Measurements from ENCODE around the gene ANGEL2. TPM values are rescaled to one million over a fixed set of nuclear protein-coding genes. Genes with fewer than 3 reads are reported as not detected.

ANGEL2 gene
- polyA plus RNA-seq, 1 donor: 57.5 TPM

- no peak for DNase-seq
These were observed 62.3 kb downstream of the ANGEL2 start for GRCh38 chr1:212953321-212953720.

- no peak for DNase-seq
These were observed 63.1 kb downstream of the ANGEL2 start for GRCh38 chr1:212952641-212952976.

DNA sequence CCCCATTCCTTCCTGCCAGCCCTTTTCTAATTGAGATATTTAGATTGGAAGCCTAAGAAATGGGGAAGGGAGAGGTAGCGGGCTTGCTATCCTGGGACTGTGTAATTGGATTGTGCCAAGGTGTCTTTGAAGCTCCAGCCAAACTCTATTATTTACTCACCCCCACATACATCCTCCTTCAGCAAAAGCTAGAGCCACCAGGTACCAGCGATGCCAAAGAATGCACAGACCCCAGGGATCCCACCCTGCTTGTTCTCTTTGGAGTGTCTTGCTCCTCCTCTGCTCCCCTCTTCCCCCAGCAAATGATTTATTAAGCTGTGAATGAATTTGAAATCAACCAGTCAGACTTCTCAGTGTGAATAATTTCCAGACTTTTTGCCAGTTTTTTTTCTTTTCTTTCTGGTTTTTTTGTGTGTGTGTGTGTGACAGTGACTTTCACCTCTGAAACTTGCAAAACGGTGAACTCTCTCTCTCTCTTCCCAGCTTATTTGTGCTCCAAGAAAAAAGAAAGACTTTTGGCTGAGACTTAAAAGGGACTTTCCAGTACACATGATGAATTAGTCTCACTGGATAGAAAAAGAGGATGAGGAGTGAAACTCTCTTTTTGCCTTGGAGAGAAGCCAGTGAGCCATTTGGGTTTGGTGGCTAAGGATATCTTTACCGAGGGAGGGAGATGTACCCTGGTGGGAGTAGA is 63.6 kb downstream of the ANGEL2 start:
- DNase-seq: no peak

- no peak for DNase-seq
These were observed 64.3 kb downstream of the ANGEL2 start for GRCh38 chr1:212951126-212951946.

DNA sequence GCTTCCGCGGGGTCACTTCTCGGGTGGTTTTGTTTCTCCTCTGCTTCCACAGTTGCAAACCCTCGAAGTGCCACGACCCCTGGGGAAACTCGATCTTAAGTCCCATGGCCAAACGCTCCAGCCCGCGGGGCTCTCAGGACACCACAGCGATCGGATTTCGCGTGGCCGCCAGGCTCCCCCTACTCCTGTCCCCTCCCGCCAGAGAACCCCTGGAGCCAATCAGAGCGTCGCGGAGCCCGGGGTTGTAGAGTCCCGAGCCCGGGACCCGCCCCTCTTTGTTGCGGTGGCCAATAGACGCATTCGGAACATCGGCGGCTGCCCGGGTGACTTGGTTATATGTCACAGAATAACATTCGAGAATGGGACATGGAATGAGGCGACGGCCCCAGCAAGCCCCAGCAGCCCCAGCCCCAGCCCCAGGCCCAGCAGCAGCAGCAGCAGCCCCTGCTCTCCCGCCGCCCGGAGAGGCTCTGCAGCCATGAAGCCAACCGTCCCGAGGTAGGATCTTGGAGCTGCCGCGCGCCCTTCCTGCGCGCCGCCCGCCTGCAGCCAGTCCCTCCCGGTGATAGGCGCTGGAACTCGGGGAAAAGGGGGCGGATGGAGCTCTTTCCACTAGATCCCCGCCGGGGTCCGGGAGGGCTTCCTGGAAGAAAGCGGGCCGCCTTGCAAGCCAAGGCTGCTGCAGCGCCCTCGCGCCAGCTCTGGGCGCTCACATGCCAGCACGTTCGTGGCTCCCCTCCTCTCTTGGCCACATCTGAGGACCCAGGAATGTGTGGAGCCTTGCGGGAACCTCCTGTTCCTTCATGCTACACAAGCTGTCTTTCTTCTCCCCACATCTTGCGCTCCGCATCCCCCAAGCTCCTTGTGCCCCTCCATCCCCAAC is 65.2 kb downstream of the ANGEL2 start, which contains the start of gene VASH2:
VASH2 (plus strand) TSS at position 299 of the 883 bp plus-strand sequence. CDS start 1,002 bp downstream, outside the sequence.
- peak; percentile 95 for DNase-seq

GRCh38 chr1:212949771-212950170 is 65.9 kb downstream of the ANGEL2 start:
- no peak for DNase-seq

DNA sequence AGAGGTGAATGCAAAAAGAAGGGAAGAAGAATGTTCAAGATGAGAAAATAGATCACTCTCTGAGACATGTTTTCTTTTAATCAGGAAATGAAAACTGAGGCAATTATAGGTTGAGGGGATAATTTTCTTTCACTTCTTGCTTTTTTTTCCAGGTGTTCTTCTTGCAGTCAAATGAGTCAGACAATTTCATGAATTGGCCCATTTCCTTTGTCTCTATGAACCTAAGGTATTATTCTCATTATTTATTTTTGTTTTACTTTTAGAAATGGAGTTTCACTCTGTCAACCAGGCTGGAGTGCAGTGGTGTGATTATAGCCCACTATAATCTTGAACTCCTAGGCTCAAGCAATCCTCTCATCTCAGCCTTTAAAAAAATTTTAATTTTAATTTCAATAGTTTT is 68.8 kb downstream of the ANGEL2 start:
- DNase-seq: no peak

- DNase-seq: no peak
These were observed 70.1 kb downstream of the ANGEL2 start for GRCh38 chr1:212945463-212946160.

DNA sequence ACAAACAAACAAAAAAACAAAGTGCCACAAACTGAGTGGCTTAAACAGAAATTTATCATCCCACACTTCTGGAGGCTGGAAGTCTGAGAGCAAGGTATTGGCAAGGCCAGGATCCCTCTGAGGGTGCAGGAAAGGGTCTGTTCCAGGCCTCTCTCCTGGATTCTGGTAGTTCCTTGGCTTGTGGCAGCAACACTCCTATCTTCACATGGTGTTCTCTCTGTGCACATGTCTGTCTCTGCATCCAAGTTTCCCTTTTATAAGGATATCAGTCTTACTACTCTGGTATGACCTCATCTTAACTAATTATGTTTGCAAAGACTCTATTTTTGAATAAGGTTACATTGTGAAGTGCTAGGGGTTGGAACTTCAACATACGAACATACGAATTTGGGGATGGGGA is 70.6 kb downstream of the ANGEL2 start:
- no peak for DNase-seq

DNA sequence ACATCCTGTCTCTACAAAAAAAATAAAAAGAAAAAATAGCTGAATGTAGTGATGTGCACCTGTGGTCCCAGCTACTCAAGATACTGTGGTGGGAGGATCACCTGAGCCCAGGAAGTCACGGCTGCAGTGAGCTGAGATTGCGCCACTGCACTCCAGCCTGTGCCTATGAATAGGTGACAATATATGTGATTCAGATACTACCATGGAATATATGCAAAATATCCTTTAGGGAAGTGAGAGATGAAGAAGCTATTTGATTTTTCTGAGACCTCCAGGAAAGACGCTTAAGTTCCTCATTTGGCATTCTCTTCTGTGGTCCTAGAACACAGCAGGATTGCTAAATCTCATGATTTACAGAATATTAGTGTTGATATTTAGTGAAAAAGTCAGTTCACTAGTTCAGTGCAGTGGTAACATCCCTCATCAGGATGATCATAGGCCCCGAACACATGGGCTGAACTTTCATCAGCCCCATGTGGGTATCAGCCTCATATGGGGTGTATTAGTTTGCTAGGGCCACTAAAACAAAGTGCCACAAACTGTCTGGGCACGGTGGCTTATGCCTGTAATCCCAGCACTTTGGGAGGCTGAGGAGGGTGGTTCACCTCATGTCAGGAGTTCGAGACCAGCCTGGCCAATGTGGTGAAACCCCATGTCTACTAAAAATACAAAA is 71.3 kb downstream of the ANGEL2 start:
- DNase-seq: no peak

DNA sequence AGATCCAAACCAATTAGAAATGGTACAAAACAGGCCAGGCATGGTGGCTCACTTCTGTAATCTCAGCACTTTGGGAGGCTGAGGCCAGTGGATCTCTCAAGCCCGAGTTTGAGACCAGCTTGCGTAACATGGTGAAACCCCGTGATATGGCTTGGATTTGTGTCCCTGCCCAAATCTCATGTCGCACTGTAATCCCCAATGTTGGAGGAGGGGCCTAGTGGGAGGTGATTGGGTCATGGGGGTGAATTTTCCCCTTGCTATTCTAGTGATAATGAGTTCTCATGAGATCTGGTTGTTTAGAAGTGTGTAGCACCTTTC is 72.3 kb downstream of the ANGEL2 start:
- DNase-seq: no peak

DNA sequence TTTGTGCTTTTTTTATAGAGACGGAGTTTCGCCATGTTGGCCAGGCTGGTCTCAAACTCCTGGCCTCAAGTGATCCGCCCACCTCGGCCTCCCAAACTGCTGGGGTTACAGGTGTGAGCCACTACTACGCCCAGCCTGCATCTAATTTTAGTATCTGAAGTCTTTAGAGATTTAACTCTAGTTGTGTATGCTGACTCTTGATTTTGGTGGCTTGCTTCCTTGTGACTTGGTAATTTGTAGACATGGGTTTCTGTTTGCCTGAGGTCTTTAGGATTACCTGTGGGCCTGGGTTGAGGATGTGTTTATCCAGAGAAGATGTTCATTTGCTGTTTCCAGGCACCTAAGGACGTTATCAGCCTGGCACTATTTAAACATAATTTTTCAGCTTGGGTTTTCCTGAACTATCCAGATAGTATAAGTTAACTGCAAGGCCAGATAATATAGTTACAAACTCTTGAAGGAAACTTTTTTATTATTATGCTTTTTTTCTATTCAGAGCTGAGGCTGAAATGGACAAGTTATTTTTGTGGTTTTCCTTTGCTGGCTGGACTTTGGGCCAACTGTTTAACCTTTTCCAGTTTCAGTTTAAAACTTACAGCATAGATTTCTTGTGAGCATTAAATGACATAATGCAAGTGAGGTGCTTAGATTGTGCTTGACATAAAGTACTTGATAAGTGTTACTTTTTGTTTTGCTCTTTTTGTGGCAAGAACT is 72.8 kb downstream of the ANGEL2 start:
- DNase-seq: no peak

Other genes starting within 250 kb of the ANGEL2 start
- 45.7 TPM for gene NSL1, start 224.1 kb downstream of the ANGEL2 start, polyA plus RNA-seq (ENCODE audit: insufficient read length)
- gene TATDN3, start 224.0 kb downstream of the ANGEL2 start, polyA plus RNA-seq (ENCODE audit: insufficient read length): 23.2 TPM
- 0.75 TPM for gene SPATA45, start 168.2 kb downstream of the ANGEL2 start, polyA plus RNA-seq (ENCODE audit: insufficient read length)
- 40.2 TPM for gene FLVCR1, start 157.6 kb downstream of the ANGEL2 start, polyA plus RNA-seq (ENCODE audit: insufficient read length)
- gene VASH2, start 65.3 kb downstream of the ANGEL2 start, polyA plus RNA-seq (ENCODE audit: insufficient read length): 27.2 TPM
- 25.0 TPM for gene RPS6KC1, start 35.4 kb upstream of the ANGEL2 start, polyA plus RNA-seq (ENCODE audit: insufficient read length)